ENCODE measurements around the gene CRIP3. TPM values are rescaled to one million over a fixed set of nuclear protein-coding genes. Genes with fewer than 3 reads are reported as not detected.

The CRIP3 gene
- total RNA-seq, 1 experiment from 2014 or later, result 16.9 TPM

GRCh38 chr6:43291708-43292107, 16.9 kb downstream of the CRIP3 start:
- no peaks in the 10 kb centered on the region for H3K27me3 ChIP-seq (ENCODE audit: insufficient read depth, low read length)
- WGBS (ENCODE audit: extremely low coverage, insufficient read length, low lambda C conversion rate), result no CpG with 5 or more reads among the region's 2 CpGs
- H2BK120ac ChIP-seq (ENCODE audit: low read depth, low read length, poor library complexity, severe bottlenecking), result no peak overlapping the region
- H4K8ac ChIP-seq (replicated peaks; ENCODE audit: insufficient read length, low read depth, low read length), result no peak overlapping the region
- H4K20me1 ChIP-seq (ENCODE audit: control insufficient read depth, insufficient read depth, insufficient read length), result peaks cover 4% of the 10 kb centered on the region
- H2BK12ac ChIP-seq (ENCODE audit: insufficient read length, low read depth, low read length), result no peak overlapping the region
- H3T11ph ChIP-seq (ENCODE audit: low read length), result no peak overlapping the region
- H3K23ac ChIP-seq (ENCODE audit: insufficient read length, low read depth, low read length), result no peak overlapping the region
- Mint-ChIP-seq H3K36me3 (ENCODE audit: insufficient read depth in 1 of 3, low read depth in 3 of 3) (no peaks in the 10 kb centered on the region), H3K4me3 (no peak overlapping the region), H3K4me1 (peaks cover 10 to 14% of the 10 kb centered on the region in 2 experiments), H3K27ac (no peak overlapping the region), H3K27me3 (ENCODE audit: low read depth) (peaks cover 13% of the 10 kb centered on the region), H3K9me3 (no peaks in the 10 kb centered on the region)
- no peak overlapping the region for H3K56ac ChIP-seq (ENCODE audit: insufficient read length, low read depth, low read length)
- no peak overlapping the region for H2AFZ ChIP-seq (ENCODE audit: low read length)
- no peak for TF ChIP-seq CTCF (conservative IDR thresholded peaks at IDR 0.05)
- H3K23me2 ChIP-seq (ENCODE audit: insufficient read length, low read depth, low read length, poor library complexity, severe bottlenecking), result no peaks in the 10 kb centered on the region
- no peak overlapping the region for H4K5ac ChIP-seq (ENCODE audit: insufficient read length, low read depth, low read length)
- no peak overlapping the region for H3K9ac ChIP-seq (ENCODE audit: extremely low read depth, insufficient read length, low read length)
- no peak overlapping the region for H4K91ac ChIP-seq (ENCODE audit: insufficient read length, low read depth, low read length)
- H3K79me2 ChIP-seq (ENCODE audit: insufficient read depth, low read length), result no peaks in the 10 kb centered on the region
- H3K4me2 ChIP-seq (ENCODE audit: insufficient read depth, insufficient read length, low read length), result no peak overlapping the region
- no peak overlapping the region for H2BK15ac ChIP-seq (ENCODE audit: low read depth, low read length)
- H3K9me3 ChIP-seq (ENCODE audit: control insufficient read depth, low read depth, low read length), result no peaks in the 10 kb centered on the region
- H2BK20ac ChIP-seq (ENCODE audit: low read depth, low read length, poor library complexity, severe bottlenecking), result no peak overlapping the region
- H3K27ac ChIP-seq (ENCODE audit: insufficient read length, low read depth, low read length), result no peak overlapping the region
- H3K14ac ChIP-seq (ENCODE audit: insufficient read depth, low read length), result no peak overlapping the region
- H3K18ac ChIP-seq (ENCODE audit: insufficient read length, low read depth, low read length), result no peak overlapping the region
- H3K79me1 ChIP-seq (ENCODE audit: insufficient read depth, low read depth, low read length, poor library complexity, severe bottlenecking), result no peaks in the 10 kb centered on the region
- H3K4ac ChIP-seq (ENCODE audit: low read depth, low read length), result no peak overlapping the region
- DNase-seq, result no peak
- no peak overlapping the region for H2AK5ac ChIP-seq (ENCODE audit: insufficient read length, low read length)
- H2BK5ac ChIP-seq (ENCODE audit: insufficient read length, low read length), result no peak overlapping the region
- H3K4me1 ChIP-seq (ENCODE audit: insufficient read depth, low read length), result no peaks in the 10 kb centered on the region

Measured in H9 (cell line).